ENCODE results near the gene RIMS3. TPM values are rescaled to one million over a fixed set of nuclear protein-coding genes. Genes with fewer than 3 reads are reported as not detected.
"Not testable (repeated sequence)": the region's sequence is repeated elsewhere in the genome, so short reads cannot be mapped to it uniquely, and the experiment has no call there.

RIMS3 gene
- polyA plus RNA-seq, 1 donor (not counting 4 experiments of a cell fraction or from before 2014, with no cell fraction given): 1.7 TPM

- Histone ChIP-seq H3K27me3 (ENCODE audit: control insufficient read depth, extremely low read depth, insufficient read depth, low read length) (no peaks in the 10 kb centered on the region), H3K79me2 (ENCODE audit: control insufficient read depth, insufficient read depth, low read length) (no peaks in the 10 kb centered on the region), H3K4me1 (ENCODE audit: control insufficient read depth, extremely low read depth, insufficient read depth, low read length) (peaks cover 24% of the 10 kb centered on the region), H3K9me3 (ENCODE audit: control insufficient read depth, low read depth, low read length) (no peaks in the 10 kb centered on the region), H3K36me3 (ENCODE audit: control insufficient read depth in 2 of 2, extremely low read depth in 1 of 2, insufficient read depth in 2 of 2, low read length in 2 of 2) (no peaks in the 10 kb centered on the region), H3K9me1 (ENCODE audit: control insufficient read depth, extremely low read depth, insufficient read depth, low read length) (no peaks in the 10 kb centered on the region), H2AFZ (ENCODE audit: control insufficient read depth, low read length) (no peak overlapping the region), H4K20me1 (ENCODE audit: control insufficient read depth, extremely low read depth, insufficient read depth, low read length) (no peaks in the 10 kb centered on the region), H3K27ac (ENCODE audit: control insufficient read depth, insufficient read depth, low read length) (no peak overlapping the region), H3K9ac (ENCODE audit: control insufficient read depth, extremely low read depth, insufficient read depth, low read length) (no peak overlapping the region), H3K4me3 (ENCODE audit: control insufficient read depth in 2 of 3, extremely low read depth in 1 of 3, insufficient read depth in 2 of 3, low read depth in 1 of 3, low read length in 3 of 3) (no peak overlapping the region), H3K4me2 (ENCODE audit: control insufficient read depth, extremely low read depth, insufficient read depth, low read depth, low read length) (no peak overlapping the region)
- FAIRE-seq (peak; percentile 49), DNase-seq (ENCODE audit: low read depth, low spot score) (no peak)
- TF ChIP-seq EZH2 (IDR thresholded peaks at IDR 0.05; ENCODE audit: low read length): no peak
- TF ChIP-seq CTCF (optimal IDR thresholded peaks at IDR 0.05 in 1 of 3, IDR thresholded peaks at IDR 0.05 in 1 of 3, conservative IDR thresholded peaks at IDR 0.05 in 1 of 3; ENCODE audit: extremely low read depth in 1 of 3, insufficient read depth in 2 of 3, low read length in 3 of 3): no peak
- dilution Hi-C loops (cut with MboI; ENCODE audit: extremely low pct_ligation_motif_present, low sequenced_read_pairs): no loop called here
These were observed 32.0 kb downstream of the RIMS3 start for GRCh38 chr1:40633523-40633922.

- DNase-seq (ENCODE audit: low read depth, low spot score) (no peak), FAIRE-seq (no peak)
- dilution Hi-C loops (cut with MboI; ENCODE audit: extremely low pct_ligation_motif_present, low sequenced_read_pairs): no loop called here
- H3K4me3 ChIP-seq (ENCODE audit: control insufficient read depth in 2 of 3, extremely low read depth in 1 of 3, insufficient read depth in 2 of 3, low read depth in 1 of 3, low read length in 3 of 3): no peak overlapping the region
- no peak overlapping the region for H2AFZ ChIP-seq (ENCODE audit: control insufficient read depth, low read length)
- no peak overlapping the region for H3K27ac ChIP-seq (ENCODE audit: control insufficient read depth, insufficient read depth, low read length)
- H4K20me1 ChIP-seq (ENCODE audit: control insufficient read depth, extremely low read depth, insufficient read depth, low read length): no peaks in the 10 kb centered on the region
- H3K36me3 ChIP-seq (ENCODE audit: control insufficient read depth in 2 of 2, extremely low read depth in 1 of 2, insufficient read depth in 2 of 2, low read length in 2 of 2): no peaks in the 10 kb centered on the region
- H3K4me1 ChIP-seq (ENCODE audit: control insufficient read depth, extremely low read depth, insufficient read depth, low read length): peaks cover 33% of the 10 kb centered on the region
- no peak overlapping the region for H3K4me2 ChIP-seq (ENCODE audit: control insufficient read depth, extremely low read depth, insufficient read depth, low read depth, low read length)
- H3K9me3 ChIP-seq (ENCODE audit: control insufficient read depth, low read depth, low read length): no peaks in the 10 kb centered on the region
- H3K79me2 ChIP-seq (ENCODE audit: control insufficient read depth, insufficient read depth, low read length): no peaks in the 10 kb centered on the region
- H3K27me3 ChIP-seq (ENCODE audit: control insufficient read depth, extremely low read depth, insufficient read depth, low read length): no peaks in the 10 kb centered on the region
- H3K9me1 ChIP-seq (ENCODE audit: control insufficient read depth, extremely low read depth, insufficient read depth, low read length): no peaks in the 10 kb centered on the region
- TF ChIP-seq CTCF (optimal IDR thresholded peaks at IDR 0.05 in 1 of 3, IDR thresholded peaks at IDR 0.05 in 1 of 3, conservative IDR thresholded peaks at IDR 0.05 in 1 of 3; ENCODE audit: extremely low read depth in 1 of 3, insufficient read depth in 2 of 3, low read length in 3 of 3) (peak; percentile 53 to 81 (median 57)), EZH2 (IDR thresholded peaks at IDR 0.05; ENCODE audit: low read length) (no peak)
- no peak overlapping the region for H3K9ac ChIP-seq (ENCODE audit: control insufficient read depth, extremely low read depth, insufficient read depth, low read length)
These were observed 34.8 kb downstream of the RIMS3 start for GRCh38 chr1:40630488-40631223.

GRCh38 chr1:40629546-40629945, 35.9 kb downstream of the RIMS3 start:
- H3K9me1 ChIP-seq (ENCODE audit: control insufficient read depth, extremely low read depth, insufficient read depth, low read length); H3K4me2 ChIP-seq (ENCODE audit: control insufficient read depth, extremely low read depth, insufficient read depth, low read depth, low read length); dilution Hi-C loops (cut with MboI; ENCODE audit: extremely low pct_ligation_motif_present, low sequenced_read_pairs); H4K20me1 ChIP-seq (ENCODE audit: control insufficient read depth, extremely low read depth, insufficient read depth, low read length); H3K9ac ChIP-seq (ENCODE audit: control insufficient read depth, extremely low read depth, insufficient read depth, low read length); DNase-seq (ENCODE audit: low read depth, low spot score); H3K27ac ChIP-seq (ENCODE audit: control insufficient read depth, insufficient read depth, low read length); H3K9me3 ChIP-seq (ENCODE audit: control insufficient read depth, low read depth, low read length); H3K36me3 ChIP-seq (ENCODE audit: control insufficient read depth in 2 of 2, extremely low read depth in 1 of 2, insufficient read depth in 2 of 2, low read length in 2 of 2); H3K79me2 ChIP-seq (ENCODE audit: control insufficient read depth, insufficient read depth, low read length); H3K27me3 ChIP-seq (ENCODE audit: control insufficient read depth, extremely low read depth, insufficient read depth, low read length); FAIRE-seq; H2AFZ ChIP-seq (ENCODE audit: control insufficient read depth, low read length); H3K4me3 ChIP-seq (ENCODE audit: control insufficient read depth in 2 of 3, extremely low read depth in 1 of 3, insufficient read depth in 2 of 3, low read depth in 1 of 3, low read length in 3 of 3): not testable (repeated sequence)
- peaks cover 21% of the 10 kb centered on the region for H3K4me1 ChIP-seq (ENCODE audit: control insufficient read depth, extremely low read depth, insufficient read depth, low read length)

All from keratinocyte (primary cell).